Cardiac muscle cell (in vitro differentiated cells and primary cell): ENCODE measurements around the gene LPP. TPM values are rescaled to one million over a fixed set of nuclear protein-coding genes. Genes with fewer than 3 reads are reported as not detected.

ENCODE experiments used
- DNase-seq, 2 donors: peaks; one replicate each; pipeline versions ENCODE4 v3.0.0 to v3.0.0-alpha.2; 2010 to 2017; ENCODE audit warnings: low read depth in 1 of 2, low spot score in 1 of 2
- H3K27ac ChIP-seq: fragments of 200-600 bp; sonication (generic); 2 replicates; pipeline ENCODE4 v1.5.1; 2016
- H3K27me3 ChIP-seq: fragments of 200-600 bp; sonication (generic); 2 replicates; pipeline ENCODE4 v1.6.0; 2016; ENCODE audit warnings: control low read depth
- H3K36me3 ChIP-seq: fragments of 200-600 bp; sonication (generic); 2 replicates; pipeline ENCODE4 v1.5.1; 2016; ENCODE audit warnings: control low read depth
- H3K4me1 ChIP-seq: fragments of 200-600 bp; sonication (generic); 2 replicates; pipeline ENCODE4 v1.8.1; 2017; ENCODE audit warnings: low read depth, mild to moderate bottlenecking, mixed run types
- H3K4me3 ChIP-seq: fragments of 200-600 bp; sonication (generic); 2 replicates; pipeline ENCODE4 v1.5.1; 2016; ENCODE audit warnings: mild to moderate bottlenecking
- H3K9me3 ChIP-seq: fragments of 200-600 bp; sonication (generic); 2 replicates; pipeline ENCODE4 v1.5.1; 2017; ENCODE audit warnings: low read depth, mild to moderate bottlenecking, control low read depth
- CTCF ChIP-seq: IDR thresholded peaks from 2 replicates; pipeline ENCODE4 v1.5.1; 2012; ENCODE audit warnings: low read depth, mild to moderate bottlenecking, low read length
- polyA plus RNA-seq: library from polyadenylated mRNA; unstranded; fragments of >200 nt; fragmentation: Nextera tagmentation; extraction: Ambion mirVana; gene quantifications from 2 replicates; pipeline ENCODE4 v1.2.1, GENCODE V29; 2016
- total RNA-seq: library from RNA; depleted of rRNA; stranded (reverse); fragments of >200 nt; gene quantifications from 2 replicates; pipeline ENCODE4 v1.2.3, GENCODE V29; 2016

Gene LPP
- total and polyA plus RNA-seq, 2 experiments from 2014 or later = 21.4 to 45.2 TPM

- Histone ChIP-seq H3K4me1 (no peaks in the 10 kb centered on the region), H3K4me3 (no peak overlapping the region), H3K27ac (no peak overlapping the region), H3K27me3 (no peaks in the 10 kb centered on the region), H3K9me3 (no peaks in the 10 kb centered on the region), H3K36me3 (no peaks in the 10 kb centered on the region)
- DNase-seq = no peak
- no peak for TF ChIP-seq CTCF
Measured at GRCh38 chr3:188513662-188514328, 359.8 kb downstream of the LPP start.

- DNase-seq = no peak
- Histone ChIP-seq H3K27me3 (no peaks in the 10 kb centered on the region), H3K4me3 (no peak overlapping the region), H3K36me3 (no peaks in the 10 kb centered on the region), H3K4me1 (no peaks in the 10 kb centered on the region), H3K9me3 (no peaks in the 10 kb centered on the region), H3K27ac (no peak overlapping the region)
- TF ChIP-seq CTCF = no peak
Measured at GRCh38 chr3:188516515-188516914, 362.6 kb downstream of the LPP start.

GRCh38 chr3:188518416-188518815 is 364.5 kb downstream of the LPP start:
- no peak for TF ChIP-seq CTCF
- Histone ChIP-seq H3K27ac (no peak overlapping the region), H3K4me1 (no peaks in the 10 kb centered on the region), H3K4me3 (no peak overlapping the region), H3K36me3 (no peaks in the 10 kb centered on the region), H3K9me3 (no peaks in the 10 kb centered on the region), H3K27me3 (no peaks in the 10 kb centered on the region)
- no peak for DNase-seq

GRCh38 chr3:188518835-188519452 is 365.0 kb downstream of the LPP start:
- no peaks in the 10 kb centered on the region for H3K27me3 ChIP-seq
- H3K27ac ChIP-seq = no peak overlapping the region
- no peak for TF ChIP-seq CTCF
- H3K36me3 ChIP-seq = no peaks in the 10 kb centered on the region
- no peaks in the 10 kb centered on the region for H3K9me3 ChIP-seq
- no peak for DNase-seq
- H3K4me1 ChIP-seq = no peaks in the 10 kb centered on the region
- H3K4me3 ChIP-seq = no peak overlapping the region

GRCh38 chr3:188520466-188520865 is 366.5 kb downstream of the LPP start:
- no peaks in the 10 kb centered on the region for H3K9me3 ChIP-seq
- no peaks in the 10 kb centered on the region for H3K27me3 ChIP-seq
- H3K36me3 ChIP-seq = no peaks in the 10 kb centered on the region
- no peaks in the 10 kb centered on the region for H3K4me1 ChIP-seq
- H3K27ac ChIP-seq = no peak overlapping the region
- no peak overlapping the region for H3K4me3 ChIP-seq
- DNase-seq = no peak
- TF ChIP-seq CTCF = no peak
